Endothelial cell of umbilical vein (primary cell): ENCODE measurements around the gene SLC39A11. TPM values are rescaled to one million over a fixed set of nuclear protein-coding genes. Genes with fewer than 3 reads are reported as not detected.
"Not testable (repeated sequence)": the region's sequence is repeated elsewhere in the genome, so short reads cannot be mapped to it uniquely, and the experiment has no call there.

Source experiments
- BruUV-seq: library from RNA; stranded (reverse); fragments of 400-500 nt; replicated peaks from 2 replicates; lab custom pipeline; 2021; lab: Mats Ljungman, UMichigan
- CTCF ChIA-PET: fragments of 300-600, 350-600 bp; sonication (Branson Sonifier 250); formaldehyde crosslinking; loops from one replicate; lab custom pipeline; 2021; ENCODE audit warnings: antibody characterized with exemption, inconsistent platforms; lab: Charles Lee
- POLR2A ChIA-PET: fragments of 300-600, 350-600 bp; sonication (Branson Sonifier 250); formaldehyde crosslinking; loops from one replicate; lab custom pipeline; 2021; ENCODE audit warnings: antibody characterized with exemption, inconsistent platforms; lab: Charles Lee
- DNase-seq: peaks from one replicate; pipeline ENCODE4 v3.0.0-alpha.2; 2011; ENCODE audit warnings: low read depth, low spot score
- FAIRE-seq: peaks from 2 replicates; lab custom pipeline; 2011; peaks lifted over from hg19 to GRCh38; lab: Jason Lieb, UNC
- H2AFZ ChIP-seq: 2 replicates; pipeline ENCODE4 v1.6.0; 2012; ENCODE audit warnings: low read depth, low read length, control low read depth, inconsistent platforms
- H3K27ac ChIP-seq: 2 replicates; pipeline ENCODE4 v1.5.1; 2011; ENCODE audit warnings: low read depth, mild to moderate bottlenecking, control low read depth, low read length, moderate library complexity; ENCODE audit not compliant: insufficient read depth
- H3K27me3 ChIP-seq, 2 experiments: 2 replicates each; pipeline versions ENCODE4 v1.6.0 to v1.6.1; 2011; ENCODE audit warnings: low read length in 2 of 2, mixed read lengths in 1 of 2; ENCODE audit not compliant: control insufficient read depth in 2 of 2, insufficient read depth in 2 of 2
- H3K36me3 ChIP-seq, 2 experiments: 2 replicates in 1 of 2; 3 replicates in 1 of 2; pipeline ENCODE4 v1.5.1; 2011; ENCODE audit warnings: low read length in 2 of 2, mild to moderate bottlenecking in 1 of 2, moderate library complexity in 1 of 2; ENCODE audit not compliant: control insufficient read depth in 2 of 2, insufficient read depth in 2 of 2; ENCODE audit errors: extremely low read depth in 1 of 2
- H3K4me1 ChIP-seq: 3 replicates; pipeline ENCODE4 v1.5.1; 2011; ENCODE audit warnings: mild to moderate bottlenecking, low read length; ENCODE audit not compliant: control insufficient read depth, insufficient read depth; ENCODE audit errors: extremely low read depth
- H3K4me2 ChIP-seq: 2 replicates; pipeline ENCODE4 v1.6.1; 2011; ENCODE audit warnings: low read length, control low read depth, mixed read lengths; ENCODE audit not compliant: insufficient read depth
- H3K4me3 ChIP-seq, 3 experiments: fragments of 200-600 bp in 1 of 3; sonication (generic), shearing (Covaris generic) in 1 of 3; replicated peaks in 1 of 3; 2 replicates each; pipeline ENCODE4 v1.5.1; 2011 to 2016; ENCODE audit warnings: control low read depth in 3 of 3, low read length in 3 of 3, mild to moderate bottlenecking in 2 of 3, inconsistent platforms in 1 of 3, low read depth in 1 of 3, moderate library complexity in 1 of 3; ENCODE audit not compliant: insufficient read depth in 1 of 3
- H3K79me2 ChIP-seq: 2 replicates; pipeline ENCODE4 v1.6.0; 2012; ENCODE audit warnings: low read length, inconsistent platforms; ENCODE audit not compliant: control insufficient read depth, insufficient read depth
- H3K9ac ChIP-seq: replicated peaks from 2 replicates; pipeline ENCODE3; 2011; ENCODE audit warnings: low read length, control low read depth; ENCODE audit not compliant: insufficient read depth; ENCODE audit errors: extremely low read depth
- H3K9me1 ChIP-seq: replicated peaks from 3 replicates; pipeline ENCODE4 v1.6.0; 2011; ENCODE audit warnings: mild to moderate bottlenecking, low read length; ENCODE audit not compliant: control insufficient read depth, insufficient read depth; ENCODE audit errors: extremely low read depth
- H3K9me3 ChIP-seq: replicated peaks from 2 replicates; pipeline ENCODE4 v1.5.1; 2012; ENCODE audit warnings: low read length, inconsistent platforms; ENCODE audit not compliant: control insufficient read depth, insufficient read depth
- H4K20me1 ChIP-seq: replicated peaks from 2 replicates; pipeline ENCODE3; 2011; ENCODE audit warnings: mild to moderate bottlenecking, low read length; ENCODE audit not compliant: control insufficient read depth, insufficient read depth; ENCODE audit errors: extremely low read depth
- POLR2A ChIP-seq: IDR thresholded peaks from 2 replicates; pipeline ENCODE4 v1.6.1; 2012; ENCODE audit warnings: low read depth, mild to moderate bottlenecking, control low read depth, low read length
- dilution Hi-C: fragments of 300-500 bp; cut with MboI; formaldehyde crosslinking; loops from one replicate; pipeline ENCODE4 v1.15.0; 2019; ENCODE audit warnings: low sequenced_read_pairs; ENCODE audit not compliant: extremely low pct_ligation_motif_present
- intact Hi-C: fragments of 100-400 bp; cut with micrococcal nuclease; formaldehyde crosslinking; loops from one replicate; pipeline ENCODE4 v1.10.0; 2022
- polyA plus RNA-seq, 4 experiments: library from polyadenylated mRNA; depleted of rRNA in 3 of 4; stranded (reverse) in 3 of 4; unstranded in 1 of 4; fragments of >200 nt; gene quantifications; 2 replicates each; pipeline versions ENCODE4 v1.2.1 to v1.2.3, GENCODE V29; 2011 to 2012; ENCODE audit warnings: missing spikeins in 1 of 4
- total RNA-seq: library from RNA; stranded (reverse); gene quantifications from 2 replicates; pipeline ENCODE4 v1.2.3, GENCODE V29; 2021
- TF ChIP-seq, protein P1 (sequence below): IDR thresholded peaks from 2 replicates; pipeline ENCODE4 v1.6.1; 2011; ENCODE audit not compliant: insufficient read depth, insufficient read length

SLC39A11 gene
- total and polyA plus RNA-seq, 2 donors (not counting 3 experiments of a cell fraction or from before 2014, with no cell fraction given), result 8.1 to 11.9 TPM

DNA sequence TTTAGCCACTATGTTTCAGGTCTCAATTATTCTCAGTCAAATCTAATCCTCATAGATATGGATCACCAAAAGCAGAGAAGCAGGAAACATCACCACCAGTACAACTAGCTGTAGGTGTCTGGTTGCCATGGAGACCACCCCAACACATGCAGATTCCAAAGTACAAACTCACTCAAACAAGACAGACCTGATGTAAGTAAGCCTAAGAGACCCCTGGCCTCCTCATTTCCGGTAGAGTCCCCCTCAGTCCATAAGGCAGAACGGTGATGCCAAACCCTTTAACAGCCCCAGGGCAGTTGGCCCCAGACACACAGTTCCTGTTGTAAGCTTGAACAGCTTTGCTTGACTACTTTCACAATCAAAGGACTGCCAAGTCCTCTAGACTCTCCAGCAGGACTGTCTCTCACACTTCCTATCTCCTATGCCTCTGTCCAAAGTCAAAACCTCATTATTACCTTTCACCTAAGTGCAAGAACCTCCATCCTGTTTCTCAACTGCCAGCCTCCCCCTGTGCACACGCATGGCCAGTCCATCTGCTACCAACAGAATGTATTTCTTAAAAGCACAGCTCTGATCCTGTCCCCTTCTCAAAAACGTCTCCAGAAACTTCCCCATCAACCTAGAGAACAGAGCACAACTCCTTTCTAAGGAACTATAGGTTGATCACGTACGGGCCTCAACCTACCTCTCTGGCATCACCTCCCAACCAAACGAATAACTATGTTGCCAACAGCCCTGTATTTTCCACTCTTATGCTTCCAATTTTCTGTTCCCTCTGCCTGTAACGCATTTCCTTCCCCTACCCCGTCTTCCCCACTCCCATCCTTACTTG, 23.9 kb downstream of the SLC39A11 start:
- no TSS peak for BruUV-seq
- Histone ChIP-seq H3K9me1 (no peaks in the 10 kb centered on the region), H3K9ac (no peak overlapping the region), H3K4me2 (no peak overlapping the region), H3K4me1 (no peaks in the 10 kb centered on the region), H3K27ac (no peak overlapping the region), H3K79me2 (no peaks in the 10 kb centered on the region), H3K27me3 (no peaks in the 10 kb centered on the region), H4K20me1 (no peaks in the 10 kb centered on the region), H2AFZ (no peak overlapping the region), H3K4me3 (no peak overlapping the region), H3K36me3 (no peaks in the 10 kb centered on the region), H3K9me3 (no peaks in the 10 kb centered on the region)
- dilution Hi-C loops (no loop called here), intact Hi-C loops (no loop called here)
- POLR2A ChIA-PET, result no interaction called here
- CTCF ChIA-PET, result interaction anchor here (1.2 kb wide), 1 partner anchor 343 kb away, joined by 4 read pairs; no protein-coding TSS in a partner anchor
- peak; percentile 20 for DNase-seq
- TF ChIP-seq, protein P1, sequence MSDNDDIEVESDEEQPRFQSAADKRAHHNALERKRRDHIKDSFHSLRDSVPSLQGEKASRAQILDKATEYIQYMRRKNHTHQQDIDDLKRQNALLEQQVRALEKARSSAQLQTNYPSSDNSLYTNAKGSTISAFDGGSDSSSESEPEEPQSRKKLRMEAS, result no peak
- no peak for TF ChIP-seq POLR2A
- no peak for FAIRE-seq

DNA sequence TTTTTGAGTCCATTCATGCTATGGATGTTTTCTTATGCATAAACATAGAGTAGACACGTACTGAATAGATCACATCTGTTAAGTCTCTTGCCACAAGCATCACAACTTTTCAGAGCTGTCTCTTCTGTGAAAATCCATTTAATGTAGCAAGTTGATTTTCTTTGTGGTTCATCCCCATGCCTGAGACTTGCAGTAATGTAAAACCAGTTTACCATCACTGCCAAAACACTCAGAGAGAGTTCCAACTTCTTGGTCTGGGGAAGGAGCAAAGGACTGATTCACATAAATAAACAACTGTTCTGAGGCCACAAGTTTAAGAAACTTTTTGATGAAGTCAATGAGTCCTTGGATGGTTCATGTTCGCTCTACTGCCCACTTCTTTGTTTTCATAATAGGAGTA, 24.8 kb downstream of the SLC39A11 start:
- BruUV-seq, H3K9me1 ChIP-seq, CTCF ChIA-PET, dilution Hi-C loops, DNase-seq, H3K27ac ChIP-seq, H3K36me3 ChIP-seq, H3K4me1 ChIP-seq, FAIRE-seq, H2AFZ ChIP-seq, H3K27me3 ChIP-seq, H3K79me2 ChIP-seq, intact Hi-C loops, H3K4me2 ChIP-seq, H3K4me3 ChIP-seq, H4K20me1 ChIP-seq, POLR2A ChIA-PET, H3K9ac ChIP-seq, H3K9me3 ChIP-seq: not testable (repeated sequence)
